ENCODE measurements around the gene SIPA1L2.

SIPA1L2 gene, protein sequence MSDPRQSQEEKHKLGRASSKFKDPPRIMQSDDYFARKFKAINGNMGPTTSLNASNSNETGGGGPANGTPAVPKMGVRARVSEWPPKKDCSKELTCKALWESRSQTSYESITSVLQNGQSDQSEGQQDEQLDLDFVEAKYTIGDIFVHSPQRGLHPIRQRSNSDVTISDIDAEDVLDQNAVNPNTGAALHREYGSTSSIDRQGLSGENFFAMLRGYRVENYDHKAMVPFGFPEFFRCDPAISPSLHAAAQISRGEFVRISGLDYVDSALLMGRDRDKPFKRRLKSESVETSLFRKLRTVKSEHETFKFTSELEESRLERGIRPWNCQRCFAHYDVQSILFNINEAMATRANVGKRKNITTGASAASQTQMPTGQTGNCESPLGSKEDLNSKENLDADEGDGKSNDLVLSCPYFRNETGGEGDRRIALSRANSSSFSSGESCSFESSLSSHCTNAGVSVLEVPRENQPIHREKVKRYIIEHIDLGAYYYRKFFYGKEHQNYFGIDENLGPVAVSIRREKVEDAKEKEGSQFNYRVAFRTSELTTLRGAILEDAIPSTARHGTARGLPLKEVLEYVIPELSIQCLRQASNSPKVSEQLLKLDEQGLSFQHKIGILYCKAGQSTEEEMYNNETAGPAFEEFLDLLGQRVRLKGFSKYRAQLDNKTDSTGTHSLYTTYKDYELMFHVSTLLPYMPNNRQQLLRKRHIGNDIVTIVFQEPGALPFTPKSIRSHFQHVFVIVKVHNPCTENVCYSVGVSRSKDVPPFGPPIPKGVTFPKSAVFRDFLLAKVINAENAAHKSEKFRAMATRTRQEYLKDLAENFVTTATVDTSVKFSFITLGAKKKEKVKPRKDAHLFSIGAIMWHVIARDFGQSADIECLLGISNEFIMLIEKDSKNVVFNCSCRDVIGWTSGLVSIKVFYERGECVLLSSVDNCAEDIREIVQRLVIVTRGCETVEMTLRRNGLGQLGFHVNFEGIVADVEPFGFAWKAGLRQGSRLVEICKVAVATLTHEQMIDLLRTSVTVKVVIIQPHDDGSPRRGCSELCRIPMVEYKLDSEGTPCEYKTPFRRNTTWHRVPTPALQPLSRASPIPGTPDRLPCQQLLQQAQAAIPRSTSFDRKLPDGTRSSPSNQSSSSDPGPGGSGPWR (N-terminal part only)

DNA sequence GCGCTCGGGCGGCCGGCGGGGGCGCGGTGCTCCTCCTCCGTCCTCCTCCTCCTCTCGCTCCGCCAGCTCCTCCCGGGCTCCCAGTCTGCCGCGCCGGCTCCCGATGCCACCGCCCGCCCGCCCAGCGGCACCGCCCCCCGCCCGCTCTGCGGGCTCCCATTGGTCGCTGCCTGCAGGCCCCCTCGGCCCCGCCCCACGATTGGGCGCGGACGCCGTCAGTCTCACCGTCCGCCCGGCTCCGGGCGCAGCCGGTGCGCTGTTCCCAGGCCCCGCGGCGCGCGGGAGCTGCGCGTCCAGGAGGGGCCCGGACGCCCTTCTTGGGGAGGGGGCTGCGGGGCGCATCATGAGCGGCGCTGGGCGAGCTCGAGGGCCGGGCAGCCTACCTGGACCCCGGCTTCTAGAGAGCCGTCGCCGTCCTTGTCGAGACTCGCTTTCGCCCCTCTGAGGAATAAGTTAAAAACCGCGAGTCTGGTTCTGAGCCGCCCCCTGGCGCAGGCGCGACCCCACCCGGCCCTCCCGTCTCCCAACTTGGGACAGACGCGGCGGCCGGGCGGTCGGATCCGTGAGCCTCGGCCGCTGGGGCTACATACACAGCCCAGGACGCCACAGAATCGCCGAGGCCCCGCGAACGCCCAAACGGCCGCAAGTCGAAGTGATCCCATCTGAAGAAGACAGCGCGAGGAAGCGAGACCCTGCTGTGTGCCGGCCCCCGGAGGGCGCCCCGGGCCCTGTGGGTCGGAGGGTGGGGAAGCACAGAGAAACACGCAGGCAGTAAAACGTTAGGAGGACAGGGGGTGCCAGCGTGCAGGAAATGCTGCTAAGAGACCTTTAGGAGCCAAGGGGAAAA, at the start of gene SIPA1L2:
TSS of gene SIPA1L2 (minus strand) at position 87 of the 847 bp plus-strand sequence. CDS start 114,794 bp downstream, outside the sequence.
- DNase-seq (ENCODE audit: low read depth in 4 of 4, low spot score in 1 of 4): peak; percentile 55 to 83 (median 79)

DNA sequence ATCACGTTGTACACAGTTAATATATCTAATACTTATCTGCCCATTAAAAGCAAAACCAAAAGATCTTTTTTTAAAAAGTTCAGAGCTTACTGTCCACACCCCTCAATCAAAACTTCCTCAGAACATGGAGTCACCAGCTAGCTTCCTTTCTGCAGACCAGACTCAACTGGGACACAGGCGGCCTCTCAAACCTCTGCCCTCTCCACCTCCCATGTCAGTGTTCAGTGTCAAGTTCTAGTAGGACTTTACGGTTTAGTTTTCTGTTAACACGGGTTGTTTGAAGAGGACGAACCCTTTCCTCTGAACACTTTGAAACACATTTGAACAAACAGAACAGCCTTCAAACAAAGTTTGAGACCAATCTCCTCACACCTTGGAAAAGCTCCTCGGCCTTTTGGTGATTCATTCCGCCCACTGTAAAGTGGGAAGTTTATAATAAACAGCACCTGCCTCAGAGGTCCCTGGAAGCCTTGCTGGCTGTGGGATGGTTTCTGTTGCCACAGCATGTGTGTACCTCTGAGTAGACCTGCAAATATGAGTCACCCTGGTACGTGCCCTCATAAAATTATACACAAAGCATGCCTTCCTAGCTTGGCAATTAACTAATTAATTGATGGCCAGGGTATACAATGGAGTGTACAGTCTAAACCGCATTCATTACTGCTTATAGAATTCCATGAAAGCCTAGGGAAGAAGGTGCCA, 48.4 kb upstream of the SIPA1L2 start:
- DNase-seq (ENCODE audit: low read depth in 4 of 4, low spot score in 1 of 4): no peak

DNA sequence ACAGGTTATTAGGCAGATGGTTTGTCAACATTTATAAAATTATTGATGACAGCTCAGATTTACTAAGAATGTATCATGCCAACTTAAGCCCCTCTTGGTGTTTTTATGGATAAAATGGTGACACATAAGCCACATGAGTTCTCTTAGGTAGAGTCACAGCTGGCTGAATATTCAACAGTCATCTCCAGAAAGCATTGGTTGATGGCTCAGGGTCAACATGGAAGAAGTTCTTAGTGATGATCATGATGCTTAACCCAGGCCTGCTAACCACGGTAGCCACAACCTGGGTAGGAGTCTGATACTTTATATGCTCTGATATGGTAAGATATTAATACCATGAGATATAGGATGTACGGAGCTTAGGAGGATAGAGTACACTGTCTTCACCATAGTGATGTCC, 46.4 kb upstream of the SIPA1L2 start:
- no peak for DNase-seq (ENCODE audit: low read depth in 4 of 4, low spot score in 1 of 4)

DNA sequence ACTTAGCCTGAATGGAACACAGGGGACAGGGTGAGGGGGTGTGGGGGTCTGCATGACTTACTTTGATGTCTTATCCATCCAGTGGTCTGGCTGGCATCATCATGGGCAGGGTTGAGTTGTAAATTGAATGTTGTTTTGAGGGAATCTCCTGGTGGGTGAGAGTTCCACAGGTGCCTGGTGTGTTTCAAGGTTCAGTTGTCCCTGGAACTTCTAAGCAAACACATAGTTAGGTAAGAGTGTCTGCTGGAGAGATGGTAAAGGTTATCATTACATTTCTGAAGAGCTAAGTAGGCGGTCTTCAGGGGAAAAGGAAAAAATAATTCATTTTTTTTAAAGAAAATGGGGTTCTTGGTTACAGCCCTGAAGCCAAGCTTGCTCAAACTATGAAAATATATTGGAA, 46.0 kb upstream of the SIPA1L2 start:
- DNase-seq (ENCODE audit: low read depth in 4 of 4, low spot score in 1 of 4): no peak

DNA sequence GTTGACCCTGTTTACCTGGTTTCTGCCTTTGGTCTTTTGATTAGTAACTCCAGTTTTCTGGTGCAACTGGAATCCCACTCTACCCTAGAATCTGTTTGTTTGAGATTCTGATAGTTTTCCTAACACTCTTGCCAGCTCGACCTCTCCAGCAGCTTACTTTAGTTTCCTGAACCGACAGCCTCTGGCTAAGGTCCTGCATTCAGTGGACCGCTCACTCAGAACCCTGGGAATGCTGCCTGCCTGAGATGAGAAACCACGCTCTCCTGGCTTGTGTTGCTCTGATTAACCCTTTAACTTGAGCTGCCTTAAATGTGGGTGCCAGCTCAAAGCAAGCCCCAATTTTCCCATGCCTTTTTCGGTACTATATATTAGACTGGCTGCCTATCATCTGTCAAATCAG, 45.3 kb upstream of the SIPA1L2 start:
- no peak for DNase-seq (ENCODE audit: low read depth in 4 of 4, low spot score in 1 of 4)

DNA sequence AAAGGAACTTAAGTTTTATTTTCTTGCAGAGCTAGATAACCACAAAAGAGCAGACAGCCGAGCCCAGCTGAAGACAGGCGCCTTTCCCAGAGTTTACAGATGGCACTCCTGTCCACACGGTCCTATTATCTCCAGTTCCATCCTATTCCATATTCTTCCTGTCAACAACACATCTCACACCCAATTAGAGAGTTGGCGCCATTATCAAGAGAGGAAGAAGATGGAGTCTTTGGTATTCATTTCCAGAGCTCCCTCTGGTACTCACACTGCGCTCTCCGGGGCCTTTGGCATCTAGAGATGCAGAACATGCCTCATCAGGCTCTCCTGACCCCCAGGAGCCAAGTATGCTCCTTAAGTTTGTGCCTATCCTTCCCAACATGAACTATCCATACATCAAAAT, 43.3 kb upstream of the SIPA1L2 start:
- no peak for DNase-seq (ENCODE audit: low read depth in 4 of 4, low spot score in 1 of 4)

DNA sequence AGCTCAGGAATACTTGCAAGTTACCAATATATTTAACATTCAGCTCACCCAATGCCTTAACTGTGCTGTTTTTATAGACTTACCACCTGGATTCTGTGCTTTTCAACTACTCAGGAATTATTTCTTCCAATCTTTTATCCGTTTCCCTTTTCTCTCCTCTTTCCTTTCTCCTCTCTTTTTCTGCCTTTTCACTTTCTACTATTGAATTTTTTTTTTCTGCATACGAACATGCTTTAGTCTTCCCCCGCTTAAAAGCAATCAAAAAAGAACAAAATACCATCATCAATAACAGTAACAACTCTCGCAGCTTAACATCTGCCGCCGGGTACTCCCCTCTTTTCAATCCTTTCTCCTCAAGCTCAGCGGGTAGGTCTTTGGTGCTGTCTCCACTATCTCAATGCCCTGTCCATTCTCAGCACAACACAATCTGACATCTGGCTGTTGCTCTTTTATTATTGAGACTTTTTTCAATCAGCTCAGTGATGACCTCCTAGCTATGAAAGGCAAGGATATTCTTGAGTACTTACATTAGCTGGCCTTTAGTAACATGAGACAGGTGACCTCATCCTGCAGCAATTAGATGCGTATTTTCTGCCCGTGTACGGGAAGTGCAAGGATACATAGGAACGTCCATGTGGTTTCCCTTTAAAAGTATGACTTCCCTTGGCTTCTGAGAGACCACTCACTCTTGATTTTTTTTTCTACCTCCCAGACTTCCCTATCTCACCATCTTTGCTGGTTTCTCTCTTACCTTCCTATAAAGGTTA, 40.2 kb upstream of the SIPA1L2 start:
- no peak for DNase-seq (ENCODE audit: low read depth in 4 of 4, low spot score in 1 of 4)

DNA sequence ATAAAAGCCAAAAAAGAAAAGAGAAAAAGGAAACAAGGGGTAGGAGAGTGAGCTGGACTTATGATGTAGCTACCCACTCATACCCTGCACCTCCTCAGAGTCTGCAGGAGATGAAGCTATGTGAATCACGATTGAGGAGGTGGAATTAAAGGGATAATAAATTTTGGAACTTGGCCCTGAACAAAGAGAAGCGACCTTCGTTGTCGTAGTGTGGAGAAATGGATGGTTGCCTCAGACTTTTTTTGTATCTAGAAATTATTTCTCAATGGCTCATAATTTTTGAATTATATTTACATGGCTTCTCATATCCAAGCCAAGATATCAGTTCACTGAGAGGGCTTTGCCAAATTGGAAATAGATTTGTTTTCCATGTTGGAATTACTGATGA, 37.8 kb upstream of the SIPA1L2 start:
- DNase-seq (ENCODE audit: low read depth in 4 of 4, low spot score in 1 of 4): no peak

DNA sequence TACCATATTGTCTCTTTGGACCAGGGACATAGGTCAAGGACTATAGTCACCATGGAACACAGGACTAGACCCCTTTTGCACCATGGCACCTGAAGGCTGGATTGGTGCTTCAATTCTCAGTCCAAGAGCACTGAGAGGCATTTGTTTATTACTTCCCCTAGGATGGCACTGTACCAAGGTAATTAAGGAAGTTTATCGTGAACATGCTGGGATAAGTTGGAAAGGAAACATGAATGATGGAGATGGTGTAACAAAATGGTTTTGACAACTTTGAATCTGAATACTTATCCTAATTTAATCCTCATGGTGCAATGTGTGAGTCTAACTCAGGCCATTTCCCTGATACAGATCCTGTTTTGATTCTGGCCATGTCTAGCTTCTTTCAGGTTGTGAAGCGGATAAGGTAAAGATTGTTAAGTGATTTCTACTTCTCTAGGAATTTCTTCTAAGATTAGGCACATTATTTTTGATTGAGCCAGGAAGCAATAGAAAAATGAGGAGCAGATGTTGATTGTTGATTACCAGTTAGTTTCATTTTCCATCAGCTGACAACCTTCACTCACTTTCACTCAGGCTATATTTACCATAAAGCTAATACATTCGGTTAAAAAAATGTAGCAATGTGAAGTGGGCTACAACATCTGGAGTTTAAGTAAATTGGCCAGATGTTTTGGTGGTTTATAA, 37.3 kb upstream of the SIPA1L2 start:
- DNase-seq (ENCODE audit: low read depth in 4 of 4, low spot score in 1 of 4): no peak

DNA sequence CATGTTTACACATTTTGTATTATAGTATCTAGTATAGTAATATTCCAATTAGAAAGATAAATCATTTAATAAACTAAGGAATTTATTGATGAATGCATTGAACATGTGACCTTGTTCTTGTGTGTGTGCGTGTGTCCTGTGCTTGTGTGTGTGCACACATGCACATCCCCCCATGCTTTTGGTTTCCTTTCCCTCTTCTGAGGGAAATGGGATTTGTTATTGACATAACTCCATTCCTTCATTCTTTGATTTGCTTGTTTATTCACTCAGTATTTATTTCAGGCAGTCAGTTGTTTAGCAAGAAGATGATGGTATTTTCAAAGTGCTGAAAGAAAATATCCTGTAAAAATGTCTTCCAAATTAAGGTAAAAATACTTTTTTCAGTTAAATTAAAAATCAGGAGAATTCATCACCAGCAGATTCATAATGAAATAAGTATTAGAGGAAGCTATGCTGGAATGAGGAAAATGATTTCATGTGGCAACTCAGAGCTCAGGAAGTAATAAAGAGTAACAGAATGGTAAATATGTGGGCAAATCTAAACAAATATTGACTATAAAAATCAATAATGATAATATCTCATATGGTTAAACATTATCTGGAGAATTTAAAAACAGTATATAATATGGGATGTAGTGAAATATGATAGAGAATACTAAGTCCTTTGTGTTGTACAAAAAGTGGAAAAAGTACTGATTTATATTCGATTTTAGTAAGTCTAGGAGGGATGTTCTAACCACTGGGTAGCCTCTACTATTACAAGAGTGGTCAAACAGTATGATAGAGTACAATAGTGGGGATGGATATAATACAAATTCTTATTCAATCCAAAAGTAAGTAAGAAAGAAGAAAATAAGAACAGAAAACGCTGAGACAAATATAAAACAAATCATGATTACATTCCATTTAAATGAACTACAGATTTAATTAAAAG, 35.2 kb upstream of the SIPA1L2 start:
- no peak for DNase-seq (ENCODE audit: low read depth in 4 of 4, low spot score in 1 of 4)

DNA sequence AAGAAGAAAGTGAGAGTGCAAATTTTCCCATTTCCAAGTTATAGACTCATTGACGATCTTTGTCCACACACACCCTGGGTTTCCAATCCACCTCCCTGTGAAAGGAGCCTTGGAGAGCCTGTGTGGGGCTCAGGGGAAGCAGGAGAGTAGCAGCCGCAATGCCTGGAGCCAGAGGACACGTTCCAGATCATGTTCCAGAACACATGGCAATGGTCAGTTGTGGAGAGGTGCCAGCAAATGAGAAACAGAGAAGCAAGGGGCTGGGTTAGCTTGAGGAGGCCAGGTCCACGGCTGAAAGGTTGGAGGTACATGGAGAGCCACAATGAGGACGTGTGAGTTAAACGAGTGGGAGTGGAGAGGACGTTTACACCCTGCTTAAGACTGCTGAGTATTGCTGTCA, 33.0 kb upstream of the SIPA1L2 start:
- no peak for DNase-seq (ENCODE audit: low read depth in 4 of 4, low spot score in 1 of 4)

DNA sequence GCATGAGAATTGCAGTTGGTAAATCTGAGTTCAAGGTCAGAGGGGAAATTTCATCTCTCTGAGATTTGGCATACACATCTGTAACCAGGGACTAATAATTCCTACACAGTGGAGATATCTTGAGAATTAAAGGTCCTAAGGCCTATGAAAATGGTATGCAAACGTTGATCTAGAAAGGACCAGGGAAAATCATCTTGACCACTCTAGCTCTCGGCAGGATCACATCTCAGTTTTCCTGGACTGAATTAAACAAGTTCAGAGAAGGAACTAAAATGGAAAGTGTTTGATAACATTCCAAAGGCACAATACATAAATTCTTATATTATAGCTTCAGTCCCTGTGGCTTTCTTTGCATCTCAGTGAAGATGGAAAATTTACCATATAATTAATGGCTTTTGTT, 28.5 kb upstream of the SIPA1L2 start:
- DNase-seq (ENCODE audit: low read depth in 4 of 4, low spot score in 1 of 4): no peak

DNA sequence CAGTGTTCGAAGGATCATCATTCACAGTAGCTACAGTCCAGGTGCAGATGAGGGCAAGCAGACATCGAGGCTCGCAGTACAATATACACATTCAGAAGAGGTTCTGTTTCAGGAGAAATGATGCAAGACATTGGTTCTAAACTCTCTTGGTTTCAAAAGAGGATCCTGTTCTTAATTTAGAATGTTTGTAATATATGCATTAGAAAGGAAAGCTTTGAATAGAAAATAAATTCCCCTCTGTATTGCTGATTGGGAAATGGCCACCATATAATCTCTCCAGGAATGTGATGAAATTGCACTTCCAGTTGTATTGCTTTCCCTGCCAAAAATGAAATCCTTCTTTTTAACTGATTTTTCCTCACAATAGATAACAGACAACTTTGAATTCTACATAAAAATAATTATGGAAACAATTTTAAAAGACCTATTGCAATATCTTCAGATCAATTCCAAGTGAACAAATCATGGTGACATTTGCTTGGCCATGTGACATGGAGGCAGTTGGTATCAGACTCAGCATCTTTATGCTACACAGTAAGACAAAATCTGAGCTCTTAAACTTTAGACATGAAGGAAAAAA, 27.6 kb upstream of the SIPA1L2 start:
- DNase-seq (ENCODE audit: low read depth in 4 of 4, low spot score in 1 of 4): no peak

DNA sequence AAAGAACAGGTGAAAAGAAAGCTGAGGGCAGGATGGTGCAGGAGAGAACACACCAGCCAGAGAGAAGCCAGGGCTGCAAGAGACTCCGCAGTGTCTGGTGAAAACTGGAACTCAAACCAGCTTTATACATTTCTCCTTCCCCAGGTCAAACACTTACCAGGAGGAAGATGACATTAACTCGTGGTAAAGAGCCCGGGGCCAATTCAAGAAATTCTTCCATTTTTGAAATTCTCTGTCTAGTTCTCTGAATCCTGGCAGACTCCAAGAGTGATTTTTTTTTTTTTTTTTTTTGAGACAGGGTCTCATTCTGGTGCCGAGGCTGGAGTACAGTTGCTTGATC, 25.8 kb upstream of the SIPA1L2 start:
- no peak for DNase-seq (ENCODE audit: low read depth in 4 of 4, low spot score in 1 of 4)

DNA sequence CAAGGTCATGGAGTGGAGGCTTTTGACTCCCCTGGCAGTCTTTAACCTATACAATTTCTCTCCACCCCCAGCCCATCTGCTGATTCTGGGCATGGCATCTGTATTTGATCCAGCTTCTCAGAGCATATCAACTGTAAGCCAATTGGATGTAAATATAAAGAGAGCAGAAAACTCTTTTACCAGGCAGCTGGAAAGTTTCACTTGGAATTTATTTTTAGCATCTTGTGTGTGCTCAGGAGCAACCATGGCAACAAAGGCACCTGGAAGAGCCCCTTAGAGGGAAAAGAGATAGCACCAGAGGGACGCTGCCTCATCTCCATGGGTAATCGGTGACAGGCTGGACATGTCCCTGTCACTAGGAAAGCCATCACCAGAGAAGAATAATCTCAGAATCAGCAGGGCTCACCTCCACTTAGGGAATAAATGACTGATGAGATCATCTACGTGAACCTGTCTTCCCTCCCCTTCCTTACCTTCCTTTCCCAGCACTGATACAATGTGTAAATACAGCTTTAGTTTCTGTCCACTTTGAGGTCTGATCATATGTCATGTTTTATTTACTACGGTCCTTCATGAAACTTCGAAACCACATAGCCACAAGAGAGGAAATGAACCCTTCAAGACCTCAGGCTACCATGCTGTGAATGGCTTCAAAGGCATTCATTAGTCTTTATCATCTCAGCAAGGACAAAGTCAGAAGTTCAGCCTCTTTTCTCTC, 25.3 kb upstream of the SIPA1L2 start:
- DNase-seq (ENCODE audit: low read depth in 4 of 4, low spot score in 1 of 4): no peak

DNA sequence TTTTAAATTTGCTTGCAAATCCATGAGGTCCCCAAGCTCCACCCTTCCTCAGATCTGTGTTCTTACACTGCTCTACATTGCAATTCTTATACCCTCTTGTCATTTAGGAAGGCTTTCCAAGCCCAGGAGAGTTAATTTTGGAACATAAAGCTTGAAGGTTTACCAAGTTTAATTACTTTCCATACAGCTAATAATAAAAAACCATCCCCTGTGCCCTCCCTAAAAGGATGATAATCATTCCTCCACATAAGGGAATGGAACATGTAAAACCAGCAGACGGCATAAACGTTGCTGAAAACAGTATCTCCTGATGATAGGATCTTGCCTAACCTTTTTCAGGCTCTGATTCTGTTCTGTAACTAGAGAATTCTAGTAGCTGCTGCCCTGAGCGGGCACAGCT, 23.9 kb upstream of the SIPA1L2 start:
- no peak for DNase-seq (ENCODE audit: low read depth in 4 of 4, low spot score in 1 of 4)

DNA sequence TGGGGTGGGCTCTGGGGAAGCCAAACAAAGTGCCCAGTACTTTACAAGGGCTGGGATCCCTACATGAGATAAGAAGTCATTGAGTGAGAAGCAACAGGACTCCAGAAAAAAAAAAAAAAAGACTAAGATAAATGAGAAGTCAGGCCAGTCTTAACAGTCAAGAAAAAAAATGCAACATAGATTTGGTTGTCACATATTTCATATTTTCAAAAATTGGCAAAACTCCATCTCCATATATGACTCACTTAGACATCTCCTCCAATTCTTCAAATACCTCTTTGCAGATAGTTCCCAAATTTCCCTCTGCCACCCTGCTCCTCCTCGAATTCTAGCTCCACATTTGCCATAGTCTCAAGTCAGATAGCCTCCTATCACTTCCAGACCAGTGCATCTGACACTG, 20.9 kb upstream of the SIPA1L2 start:
- no peak for DNase-seq (ENCODE audit: low read depth in 4 of 4, low spot score in 1 of 4)
